AG09319 (cell line): ENCODE data around the gene PLEKHG5.

Experiments
- DNase-seq: peaks from one replicate; pipeline ENCODE4 v3.0.0-alpha.2; 2010; ENCODE audit warnings: low read depth; ENCODE audit errors: extremely low read depth
- TF ChIP-seq, protein P1 (sequence below): IDR thresholded peaks from 2 replicates; pipeline ENCODE4 v1.5.1; 2011; ENCODE audit warnings: low read depth, mild to moderate bottlenecking, inconsistent platforms, low read length, moderate library complexity

The PLEKHG5 gene

DNA sequence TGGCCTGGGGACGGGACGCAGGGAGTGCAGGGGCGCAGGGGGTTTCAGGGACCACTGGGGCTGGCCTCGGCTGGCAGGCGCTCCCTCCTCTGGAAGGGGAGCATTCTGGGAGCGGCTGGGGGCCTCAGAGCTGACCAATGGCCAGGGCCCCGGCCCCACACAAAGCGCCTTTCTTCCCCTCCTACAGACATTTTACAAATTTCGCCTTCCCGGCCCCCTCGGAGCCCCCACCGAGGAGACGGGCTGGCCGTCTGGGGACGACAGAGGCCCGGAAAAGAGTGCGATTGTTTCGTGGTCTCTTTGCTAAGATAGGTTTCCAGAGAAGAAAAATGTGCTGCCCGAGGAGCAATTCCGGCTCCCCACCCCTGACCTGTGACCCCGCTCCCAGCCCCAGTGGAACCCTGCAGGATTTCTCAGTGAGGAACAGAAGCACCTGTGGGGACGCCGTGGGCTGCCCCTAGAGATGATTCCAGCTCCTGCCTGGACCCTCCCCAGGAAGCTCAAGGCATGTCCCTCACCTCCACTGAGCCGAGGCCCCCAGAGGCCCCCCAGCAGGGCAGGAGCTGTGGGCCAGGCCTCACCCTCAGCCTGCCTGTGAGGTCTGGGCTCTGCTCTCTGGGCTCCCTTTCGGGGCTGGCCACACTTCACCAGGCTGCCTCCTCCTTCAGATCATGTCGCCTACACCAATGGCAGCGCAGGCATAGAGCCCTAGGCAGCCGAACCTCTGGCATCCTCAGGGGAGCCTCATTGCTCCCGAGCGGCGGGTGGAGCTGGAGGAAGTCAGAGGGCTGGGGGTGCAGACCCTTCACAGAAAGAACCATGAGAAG is 15.0 kb upstream of the PLEKHG5 start:
- TF ChIP-seq, protein P1, sequence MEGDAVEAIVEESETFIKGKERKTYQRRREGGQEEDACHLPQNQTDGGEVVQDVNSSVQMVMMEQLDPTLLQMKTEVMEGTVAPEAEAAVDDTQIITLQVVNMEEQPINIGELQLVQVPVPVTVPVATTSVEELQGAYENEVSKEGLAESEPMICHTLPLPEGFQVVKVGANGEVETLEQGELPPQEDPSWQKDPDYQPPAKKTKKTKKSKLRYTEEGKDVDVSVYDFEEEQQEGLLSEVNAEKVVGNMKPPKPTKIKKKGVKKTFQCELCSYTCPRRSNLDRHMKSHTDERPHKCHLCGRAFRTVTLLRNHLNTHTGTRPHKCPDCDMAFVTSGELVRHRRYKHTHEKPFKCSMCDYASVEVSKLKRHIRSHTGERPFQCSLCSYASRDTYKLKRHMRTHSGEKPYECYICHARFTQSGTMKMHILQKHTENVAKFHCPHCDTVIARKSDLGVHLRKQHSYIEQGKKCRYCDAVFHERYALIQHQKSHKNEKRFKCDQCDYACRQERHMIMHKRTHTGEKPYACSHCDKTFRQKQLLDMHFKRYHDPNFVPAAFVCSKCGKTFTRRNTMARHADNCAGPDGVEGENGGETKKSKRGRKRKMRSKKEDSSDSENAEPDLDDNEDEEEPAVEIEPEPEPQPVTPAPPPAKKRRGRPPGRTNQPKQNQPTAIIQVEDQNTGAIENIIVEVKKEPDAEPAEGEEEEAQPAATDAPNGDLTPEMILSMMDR, result no peak
- no peak for DNase-seq

DNA sequence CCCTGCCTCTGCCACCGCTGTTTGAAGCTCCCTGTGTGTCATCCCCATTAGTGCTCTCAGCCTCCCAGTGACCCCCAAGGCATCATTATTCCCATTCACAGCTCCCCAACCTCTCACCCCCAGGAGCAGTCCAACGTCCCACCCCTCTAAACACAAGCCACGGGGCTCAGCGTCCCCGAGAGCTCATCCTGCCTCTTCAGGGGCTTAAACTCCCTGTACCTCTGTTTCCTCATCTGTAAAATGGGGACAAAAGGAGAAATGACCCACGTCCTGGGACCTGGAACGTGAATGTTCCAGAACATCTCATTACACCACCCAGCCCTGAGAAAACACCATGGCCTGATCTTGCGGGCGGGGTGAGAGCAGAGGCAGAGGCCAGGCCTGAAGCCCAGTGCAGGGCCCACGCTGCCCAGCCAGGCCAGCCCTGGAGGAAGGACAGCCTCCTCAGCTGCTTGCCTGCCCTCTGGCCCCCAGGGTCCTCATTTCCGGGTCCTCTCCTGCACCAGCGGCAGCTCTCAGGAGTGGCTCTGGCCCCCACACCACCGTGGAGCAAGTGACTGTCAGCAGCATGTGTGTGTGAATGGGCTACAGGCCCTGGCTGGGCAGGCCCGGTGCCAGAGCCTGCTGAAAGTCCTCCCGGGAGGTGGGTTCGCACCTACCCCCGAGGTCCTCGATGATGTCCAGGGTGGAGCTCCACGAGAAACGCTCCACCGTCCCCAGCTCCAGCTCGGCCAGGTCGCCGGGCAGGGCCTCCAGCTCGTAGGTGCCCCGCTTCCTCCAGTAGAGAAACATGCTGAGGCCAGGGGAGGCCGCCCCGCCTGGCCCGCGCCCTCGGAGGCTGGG is 14.1 kb upstream of the PLEKHG5 start:
- TF ChIP-seq, protein P1, result no peak
- DNase-seq, result no peak

DNA sequence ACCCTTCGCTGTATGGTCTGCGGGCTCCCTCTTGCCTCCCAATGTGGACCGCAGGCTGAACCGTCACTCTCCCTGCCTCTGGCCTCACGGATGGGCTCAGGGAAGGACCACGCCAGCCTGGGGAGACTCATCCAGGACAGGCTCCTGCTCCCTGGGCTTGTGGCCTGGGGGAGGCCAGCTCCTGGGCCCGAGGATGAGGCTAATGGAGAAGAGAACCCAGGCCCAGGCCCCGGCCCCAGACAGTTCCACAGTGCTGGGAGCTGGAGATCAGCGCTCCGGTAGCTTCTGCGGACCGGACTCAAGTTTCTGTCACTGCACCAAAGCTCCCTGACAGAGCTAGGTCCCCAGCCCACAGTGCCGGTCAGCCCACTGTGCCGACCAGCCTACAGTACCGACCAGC is 13.4 kb upstream of the PLEKHG5 start:
- TF ChIP-seq, protein P1, result no peak
- no peak for DNase-seq

DNA sequence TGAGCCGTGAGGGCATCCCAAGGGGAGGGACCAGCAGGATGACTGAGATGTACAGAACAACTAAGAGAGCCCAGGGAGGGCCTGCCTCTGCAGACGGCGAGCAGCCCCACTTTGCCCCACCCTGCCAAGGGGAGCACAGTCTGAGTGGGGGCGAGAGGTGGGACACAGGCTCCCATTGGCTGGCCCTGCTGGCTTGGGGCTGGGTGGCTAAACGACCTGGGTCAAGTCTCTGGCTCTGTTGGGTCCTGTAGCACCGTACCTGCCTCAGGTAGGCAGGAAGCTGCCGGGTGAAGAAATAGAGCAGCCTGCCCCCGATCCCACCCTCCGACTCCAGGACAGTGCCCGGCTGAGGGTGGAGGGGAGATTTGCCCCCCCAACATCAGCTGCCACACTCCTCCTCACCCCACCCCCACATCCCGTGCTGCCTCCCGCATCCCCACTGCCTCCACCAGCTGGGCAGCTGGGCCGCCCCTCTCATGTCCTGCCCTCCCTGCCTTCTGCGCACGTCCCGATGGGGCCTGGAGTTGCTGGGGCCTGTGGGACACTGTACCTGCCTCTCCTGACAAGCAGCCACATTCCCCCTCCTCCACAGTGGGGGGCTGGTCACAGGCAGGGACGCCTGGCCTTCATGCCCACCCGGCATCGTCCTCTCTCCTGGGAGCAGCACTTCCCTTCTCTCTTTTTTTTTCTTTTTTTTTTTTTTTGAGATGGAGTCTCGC is 12.6 kb upstream of the PLEKHG5 start:
- DNase-seq, result no peak
- TF ChIP-seq, protein P1, result no peak

DNA sequence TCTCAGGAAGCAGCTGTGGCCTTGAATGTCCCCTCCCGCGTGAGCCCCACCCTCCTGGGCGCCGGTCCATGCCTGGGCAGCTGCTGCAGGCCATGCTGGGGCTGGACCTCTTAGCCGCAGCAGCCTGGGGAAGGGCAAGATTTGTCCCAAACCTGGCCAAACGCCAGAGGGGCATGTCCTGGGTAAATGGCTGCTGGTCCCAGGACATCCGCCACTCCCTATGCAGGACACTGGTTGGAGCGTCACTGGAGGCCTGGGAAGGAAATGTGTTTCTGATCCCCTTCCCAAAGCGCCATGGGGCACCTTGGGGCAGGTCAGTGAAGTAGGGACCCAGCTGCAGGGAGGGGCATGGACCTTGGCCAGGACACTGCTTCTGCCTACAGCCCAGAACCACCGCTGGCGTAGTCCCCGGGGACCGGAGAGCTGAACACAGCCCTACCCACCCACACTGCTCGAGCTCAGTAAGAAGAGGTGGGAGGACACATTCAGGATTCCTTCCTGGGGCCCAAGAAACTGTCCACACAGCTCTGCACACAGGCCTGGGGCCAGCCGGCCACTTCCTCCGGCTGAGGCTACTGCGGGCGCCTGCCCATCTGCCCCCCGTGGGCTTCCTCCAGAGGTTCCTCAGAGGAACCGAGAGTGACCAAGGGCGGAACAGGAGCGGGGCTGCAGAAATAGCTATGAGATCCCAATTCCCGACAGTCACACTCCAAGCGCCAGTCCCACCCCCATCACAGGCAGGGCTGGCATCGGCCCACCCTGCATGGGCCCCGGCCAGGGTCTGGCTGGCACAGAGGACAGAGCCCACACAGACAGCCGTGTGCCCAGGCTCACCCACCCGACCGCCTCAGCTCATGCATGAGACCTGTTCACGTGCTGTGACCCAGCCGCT is 10.8 kb upstream of the PLEKHG5 start:
- TF ChIP-seq, protein P1, result no peak
- DNase-seq, result no peak

DNA sequence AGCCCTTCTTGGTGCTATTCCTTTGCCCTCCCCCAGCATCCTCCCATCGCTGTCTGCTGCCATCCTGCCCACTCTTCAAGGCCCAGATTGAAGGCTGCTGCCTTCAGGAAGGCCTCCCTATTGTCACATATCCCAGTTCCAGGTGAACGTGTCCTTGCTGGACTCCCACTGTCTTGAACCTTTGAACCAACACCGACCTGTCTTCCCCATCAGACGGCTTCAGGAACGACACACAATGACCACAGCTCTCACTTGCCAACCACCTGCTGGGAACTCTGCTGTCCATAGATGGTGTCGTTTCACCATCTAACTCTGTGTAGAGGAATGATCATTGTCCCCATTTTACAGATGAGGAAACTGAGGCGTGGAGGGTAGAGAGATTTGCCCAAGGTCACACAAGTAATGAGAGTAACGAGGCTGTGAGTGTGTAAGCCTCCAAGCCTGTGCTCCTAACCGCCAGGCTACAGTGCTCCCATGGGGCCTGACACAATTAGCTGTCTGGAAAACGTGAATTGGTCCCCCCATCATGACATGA is 9.9 kb upstream of the PLEKHG5 start:
- DNase-seq, result no peak
- TF ChIP-seq, protein P1, result no peak
